Rectal smooth muscle tissue (tissue), 1 donor: Measurements from ENCODE around the gene CEP72.
"Not testable (repeated sequence)": the region's sequence is repeated elsewhere in the genome, so short reads cannot be mapped to it uniquely, and the experiment has no call there.

Source experiments
- H3K27ac ChIP-seq: one replicate; pipeline ENCODE4 v1.7.0; 2013; ENCODE audit warnings: low read depth, low read length, inconsistent platforms
- H3K27me3 ChIP-seq: one replicate; pipeline ENCODE4 v1.7.0; 2013; ENCODE audit warnings: low read length; ENCODE audit not compliant: control insufficient read depth, insufficient read depth
- H3K36me3 ChIP-seq: one replicate; pipeline ENCODE4 v1.7.0; 2013; ENCODE audit warnings: low read length; ENCODE audit not compliant: control insufficient read depth, insufficient read depth
- H3K4me1 ChIP-seq: one replicate; pipeline ENCODE4 v1.7.0; 2013; ENCODE audit warnings: low read length; ENCODE audit not compliant: control insufficient read depth, insufficient read depth
- H3K4me3 ChIP-seq: one replicate; pipeline ENCODE4 v1.7.0; 2013; ENCODE audit warnings: low read length
- H3K9ac ChIP-seq: one replicate; pipeline ENCODE4 v1.7.0; 2013; ENCODE audit warnings: low read length

CEP72 gene

GRCh38 chr5:679166-679895, 67.2 kb downstream of the CEP72 start:
- H3K4me3 ChIP-seq, H3K4me1 ChIP-seq, H3K27ac ChIP-seq, H3K36me3 ChIP-seq, H3K9ac ChIP-seq, H3K27me3 ChIP-seq: not testable (repeated sequence)

GRCh38 chr5:680118-680795, 68.1 kb downstream of the CEP72 start:
- not testable (repeated sequence) for H3K27ac ChIP-seq, H3K4me1 ChIP-seq

GRCh38 chr5:680836-681235, 68.7 kb downstream of the CEP72 start:
- H3K4me1 ChIP-seq = not testable (repeated sequence)

More at GRCh38 chr5:680118-680795, 68.1 kb downstream of the CEP72 start:
- not testable (repeated sequence) for H3K9ac ChIP-seq, H3K4me3 ChIP-seq, H3K36me3 ChIP-seq, H3K27me3 ChIP-seq

GRCh38 chr5:681317-682191, 69.4 kb downstream of the CEP72 start:
- not testable (repeated sequence) for H3K4me1 ChIP-seq, H3K4me3 ChIP-seq, H3K9ac ChIP-seq, H3K27ac ChIP-seq, H3K27me3 ChIP-seq, H3K36me3 ChIP-seq

More at GRCh38 chr5:680836-681235, 68.7 kb downstream of the CEP72 start:
- H3K27ac ChIP-seq, H3K36me3 ChIP-seq, H3K4me3 ChIP-seq, H3K27me3 ChIP-seq, H3K9ac ChIP-seq: not testable (repeated sequence)

GRCh38 chr5:682216-682615, 70.1 kb downstream of the CEP72 start:
- not testable (repeated sequence) for H3K27me3 ChIP-seq, H3K4me1 ChIP-seq, H3K36me3 ChIP-seq, H3K9ac ChIP-seq, H3K4me3 ChIP-seq, H3K27ac ChIP-seq

- not testable (repeated sequence) for H3K27me3 ChIP-seq, H3K27ac ChIP-seq, H3K4me3 ChIP-seq, H3K36me3 ChIP-seq, H3K9ac ChIP-seq, H3K4me1 ChIP-seq
These were observed 70.7 kb downstream of the CEP72 start for GRCh38 chr5:682651-683358.

GRCh38 chr5:683551-684481, 71.7 kb downstream of the CEP72 start:
- Histone ChIP-seq H3K36me3 (no peaks in the 10 kb centered on the region), H3K27ac (no peak overlapping the region), H3K4me1 (no peaks in the 10 kb centered on the region), H3K27me3 (peaks cover 4% of the 10 kb centered on the region), H3K4me3 (no peak overlapping the region), H3K9ac (no peak overlapping the region)

- Histone ChIP-seq H3K9ac (no peak overlapping the region), H3K4me3 (no peak overlapping the region), H3K27me3 (peaks cover 4% of the 10 kb centered on the region), H3K4me1 (no peaks in the 10 kb centered on the region), H3K36me3 (no peaks in the 10 kb centered on the region), H3K27ac (no peak overlapping the region)
These were observed 72.6 kb downstream of the CEP72 start for GRCh38 chr5:684751-685216.

- H3K4me1 ChIP-seq = no peaks in the 10 kb centered on the region
- H3K4me3 ChIP-seq = no peak overlapping the region
- no peak overlapping the region for H3K27ac ChIP-seq
- no peak overlapping the region for H3K9ac ChIP-seq
- H3K36me3 ChIP-seq = no peaks in the 10 kb centered on the region
- peaks cover 4% of the 10 kb centered on the region for H3K27me3 ChIP-seq
These were observed 73.4 kb downstream of the CEP72 start for GRCh38 chr5:685262-686171.

GRCh38 chr5:686172-686523, 74.0 kb downstream of the CEP72 start:
- not testable (repeated sequence) for H3K9ac ChIP-seq, H3K27ac ChIP-seq, H3K36me3 ChIP-seq, H3K4me1 ChIP-seq, H3K27me3 ChIP-seq, H3K4me3 ChIP-seq

GRCh38 chr5:686936-687335, 74.8 kb downstream of the CEP72 start:
- H3K36me3 ChIP-seq, H3K4me1 ChIP-seq, H3K27ac ChIP-seq, H3K27me3 ChIP-seq, H3K9ac ChIP-seq, H3K4me3 ChIP-seq: not testable (repeated sequence)
